ENCODE measurements around the gene ADORA1. TPM values are rescaled to one million over a fixed set of nuclear protein-coding genes. Genes with fewer than 3 reads are reported as not detected.

Gene ADORA1
- total RNA-seq, 1 donor from 2014 or later = not detected

- Mint-ChIP-seq H3K4me1 (no peaks in the 10 kb centered on the region), H3K36me3 (ENCODE audit: low read depth) (no peaks in the 10 kb centered on the region), H3K27me3 (peaks cover 9% of the 10 kb centered on the region), H3K9me3 (no peaks in the 10 kb centered on the region), H3K4me3 (no peak overlapping the region), H3K27ac (no peak overlapping the region)
- ATAC-seq (ENCODE audit: low read depth) (no peak), DNase-seq (no peak)
- intact Hi-C loops (cut with micrococcal nuclease) = no loop called here
- POLR2A ChIA-PET = no interaction called here
- CTCF ChIA-PET = no interaction called here
- no peak for TF ChIP-seq CTCF (IDR thresholded peaks at IDR 0.05)
Measured at GRCh38 chr1:203187304-203187685, 59.8 kb downstream of the ADORA1 start.

- ATAC-seq (ENCODE audit: low read depth) (no peak), DNase-seq (no peak)
- no peak overlapping the region for H3K27ac Mint-ChIP-seq
- POLR2A ChIA-PET = no interaction called here
- CTCF ChIA-PET = no interaction called here
- intact Hi-C loops (cut with micrococcal nuclease) = no loop called here
- H3K4me1 Mint-ChIP-seq = no peaks in the 10 kb centered on the region
- H3K36me3 Mint-ChIP-seq (ENCODE audit: low read depth) = no peaks in the 10 kb centered on the region
- no peaks in the 10 kb centered on the region for H3K9me3 Mint-ChIP-seq
- H3K4me3 Mint-ChIP-seq = no peak overlapping the region
- TF ChIP-seq CTCF (IDR thresholded peaks at IDR 0.05) = no peak
- peaks cover 9% of the 10 kb centered on the region for H3K27me3 Mint-ChIP-seq
Measured at GRCh38 chr1:203187689-203188264, 60.3 kb downstream of the ADORA1 start.

GRCh38 chr1:203188686-203189232 lies 61.2 kb downstream of the ADORA1 start:
- no peak for TF ChIP-seq CTCF (IDR thresholded peaks at IDR 0.05)

GRCh38 chr1:203189951-203190352 lies 62.4 kb downstream of the ADORA1 start:
- POLR2A ChIA-PET = no interaction called here
- no peak for DNase-seq
- H3K36me3 Mint-ChIP-seq (ENCODE audit: low read depth) = no peaks in the 10 kb centered on the region
- no peak for TF ChIP-seq CTCF (IDR thresholded peaks at IDR 0.05)
- H3K27me3 Mint-ChIP-seq = peaks cover 8% of the 10 kb centered on the region
- no peaks in the 10 kb centered on the region for H3K4me1 Mint-ChIP-seq
- no peak for ATAC-seq (ENCODE audit: low read depth)
- no peak overlapping the region for H3K4me3 Mint-ChIP-seq
- H3K9me3 Mint-ChIP-seq = no peaks in the 10 kb centered on the region
- intact Hi-C loops (cut with micrococcal nuclease) = no loop called here
- no peak overlapping the region for H3K27ac Mint-ChIP-seq
- CTCF ChIA-PET = no interaction called here

More at GRCh38 chr1:203188686-203189232, 61.2 kb downstream of the ADORA1 start:
- Mint-ChIP-seq H3K9me3 (no peaks in the 10 kb centered on the region), H3K4me3 (no peak overlapping the region), H3K4me1 (no peaks in the 10 kb centered on the region), H3K27me3 (peaks cover 9% of the 10 kb centered on the region), H3K36me3 (ENCODE audit: low read depth) (no peaks in the 10 kb centered on the region), H3K27ac (no peak overlapping the region)
- ATAC-seq (ENCODE audit: low read depth) (no peak), DNase-seq (no peak)
- POLR2A ChIA-PET = no interaction called here
- intact Hi-C loops (cut with micrococcal nuclease) = no loop called here
- CTCF ChIA-PET = no interaction called here

- H3K36me3 Mint-ChIP-seq (ENCODE audit: low read depth) = no peaks in the 10 kb centered on the region
- H3K27ac Mint-ChIP-seq = no peak overlapping the region
- intact Hi-C loops (cut with micrococcal nuclease) = no loop called here
- ChIA-PET POLR2A (no interaction called here), CTCF (no interaction called here)
- no peaks in the 10 kb centered on the region for H3K9me3 Mint-ChIP-seq
- peaks cover 8% of the 10 kb centered on the region for H3K27me3 Mint-ChIP-seq
- no peaks in the 10 kb centered on the region for H3K4me1 Mint-ChIP-seq
- DNase-seq (no peak), ATAC-seq (ENCODE audit: low read depth) (no peak)
- no peak for TF ChIP-seq CTCF (IDR thresholded peaks at IDR 0.05)
- no peak overlapping the region for H3K4me3 Mint-ChIP-seq
Measured at GRCh38 chr1:203190949-203191348, 63.4 kb downstream of the ADORA1 start.
